Measurements from ENCODE around the gene TTC34. TPM values are rescaled to one million over a fixed set of nuclear protein-coding genes. Genes with fewer than 3 reads are reported as not detected.
A peak's percentile ranks its signal among the peaks of the same experiment; 100 is the strongest.

Gene TTC34
- total and polyA plus RNA-seq, 9 of the 15 experiments (the other 6 are each of a cell fraction or from before 2014, with no cell fraction given): 0.03 to 0.38 (median 0.05) TPM; not detected in 2

DNA sequence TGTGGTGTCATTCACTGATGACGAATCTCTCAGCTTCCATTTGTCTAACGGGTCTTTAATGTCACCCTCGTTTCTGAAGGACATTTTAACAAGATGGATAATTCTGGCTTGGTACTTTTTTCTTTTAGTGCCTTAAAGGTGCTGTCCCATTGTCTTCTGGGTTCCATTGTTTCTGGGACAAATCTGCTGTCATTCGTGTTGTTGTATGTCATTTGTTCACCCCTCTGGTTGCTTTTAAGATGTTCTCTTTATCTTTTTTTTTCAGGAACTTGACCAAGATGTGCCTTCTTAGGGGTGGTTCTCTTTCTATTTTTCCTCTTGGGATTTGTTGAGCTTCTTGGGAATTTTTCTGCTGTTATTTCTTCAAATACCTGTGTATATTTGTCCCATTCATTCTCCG, 154.7 kb downstream of the TTC34 start (continued):
- TF ChIP-seq, protein P1, sequence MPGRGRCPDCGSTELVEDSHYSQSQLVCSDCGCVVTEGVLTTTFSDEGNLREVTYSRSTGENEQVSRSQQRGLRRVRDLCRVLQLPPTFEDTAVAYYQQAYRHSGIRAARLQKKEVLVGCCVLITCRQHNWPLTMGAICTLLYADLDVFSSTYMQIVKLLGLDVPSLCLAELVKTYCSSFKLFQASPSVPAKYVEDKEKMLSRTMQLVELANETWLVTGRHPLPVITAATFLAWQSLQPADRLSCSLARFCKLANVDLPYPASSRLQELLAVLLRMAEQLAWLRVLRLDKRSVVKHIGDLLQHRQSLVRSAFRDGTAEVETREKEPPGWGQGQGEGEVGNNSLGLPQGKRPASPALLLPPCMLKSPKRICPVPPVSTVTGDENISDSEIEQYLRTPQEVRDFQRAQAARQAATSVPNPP (IDR thresholded peaks at IDR 0.05; ENCODE audit: borderline replicate concordance, insufficient read depth, insufficient read length): no peak
- TF ChIP-seq, protein P2, sequence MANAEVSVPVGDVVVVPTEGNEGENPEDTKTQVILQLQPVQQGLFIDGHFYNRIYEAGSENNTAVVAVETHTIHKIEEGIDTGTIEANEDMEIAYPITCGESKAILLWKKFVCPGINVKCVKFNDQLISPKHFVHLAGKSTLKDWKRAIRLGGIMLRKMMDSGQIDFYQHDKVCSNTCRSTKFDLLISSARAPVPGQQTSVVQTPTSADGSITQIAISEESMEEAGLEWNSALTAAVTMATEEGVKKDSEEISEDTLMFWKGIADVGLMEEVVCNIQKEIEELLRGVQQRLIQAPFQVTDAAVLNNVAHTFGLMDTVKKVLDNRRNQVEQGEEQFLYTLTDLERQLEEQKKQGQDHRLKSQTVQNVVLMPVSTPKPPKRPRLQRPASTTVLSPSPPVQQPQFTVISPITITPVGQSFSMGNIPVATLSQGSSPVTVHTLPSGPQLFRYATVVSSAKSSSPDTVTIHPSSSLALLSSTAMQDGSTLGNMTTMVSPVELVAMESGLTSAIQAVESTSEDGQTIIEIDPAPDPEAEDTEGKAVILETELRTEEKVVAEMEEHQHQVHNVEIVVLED (CRISPR knock-in tag; IDR thresholded peaks at IDR 0.05): no peak
- TF ChIP-seq, protein P3, sequence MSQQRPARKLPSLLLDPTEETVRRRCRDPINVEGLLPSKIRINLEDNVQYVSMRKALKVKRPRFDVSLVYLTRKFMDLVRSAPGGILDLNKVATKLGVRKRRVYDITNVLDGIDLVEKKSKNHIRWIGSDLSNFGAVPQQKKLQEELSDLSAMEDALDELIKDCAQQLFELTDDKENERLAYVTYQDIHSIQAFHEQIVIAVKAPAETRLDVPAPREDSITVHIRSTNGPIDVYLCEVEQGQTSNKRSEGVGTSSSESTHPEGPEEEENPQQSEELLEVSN (IDR thresholded peaks at IDR 0.05; ENCODE audit: borderline replicate concordance in 1 of 2, extremely low read depth in 1 of 2, insufficient read depth in 1 of 2, insufficient read length in 1 of 2, low read depth in 1 of 2, low read length in 1 of 2, poor library complexity in 1 of 2, severe bottlenecking in 1 of 2): no peak
- 0 out of 2 replicates have a peak, but pooled peaks have one; percentile 23 for TF ChIP-seq ZEB2 (IDR thresholded peaks at IDR 0.05)
- TF ChIP-seq KDM5B (IDR thresholded peaks at IDR 0.05; ENCODE audit: insufficient replicate concordance, low read depth, low read length): no peak
- no peak for TF ChIP-seq ZNF143 (CRISPR knock-in tag; IDR thresholded peaks at IDR 0.05)
- TF ChIP-seq, protein P4, sequence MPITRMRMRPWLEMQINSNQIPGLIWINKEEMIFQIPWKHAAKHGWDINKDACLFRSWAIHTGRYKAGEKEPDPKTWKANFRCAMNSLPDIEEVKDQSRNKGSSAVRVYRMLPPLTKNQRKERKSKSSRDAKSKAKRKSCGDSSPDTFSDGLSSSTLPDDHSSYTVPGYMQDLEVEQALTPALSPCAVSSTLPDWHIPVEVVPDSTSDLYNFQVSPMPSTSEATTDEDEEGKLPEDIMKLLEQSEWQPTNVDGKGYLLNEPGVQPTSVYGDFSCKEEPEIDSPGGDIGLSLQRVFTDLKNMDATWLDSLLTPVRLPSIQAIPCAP (CRISPR knock-in tag; IDR thresholded peaks at IDR 0.05; ENCODE audit: borderline replicate concordance): no peak
- no peak for TF ChIP-seq NFYB (IDR thresholded peaks at IDR 0.05; ENCODE audit: extremely low read depth, insufficient read length)
- no peak for TF ChIP-seq BHLHE40 (IDR thresholded peaks at IDR 0.05; ENCODE audit: low read length)
- TF ChIP-seq, protein P5, sequence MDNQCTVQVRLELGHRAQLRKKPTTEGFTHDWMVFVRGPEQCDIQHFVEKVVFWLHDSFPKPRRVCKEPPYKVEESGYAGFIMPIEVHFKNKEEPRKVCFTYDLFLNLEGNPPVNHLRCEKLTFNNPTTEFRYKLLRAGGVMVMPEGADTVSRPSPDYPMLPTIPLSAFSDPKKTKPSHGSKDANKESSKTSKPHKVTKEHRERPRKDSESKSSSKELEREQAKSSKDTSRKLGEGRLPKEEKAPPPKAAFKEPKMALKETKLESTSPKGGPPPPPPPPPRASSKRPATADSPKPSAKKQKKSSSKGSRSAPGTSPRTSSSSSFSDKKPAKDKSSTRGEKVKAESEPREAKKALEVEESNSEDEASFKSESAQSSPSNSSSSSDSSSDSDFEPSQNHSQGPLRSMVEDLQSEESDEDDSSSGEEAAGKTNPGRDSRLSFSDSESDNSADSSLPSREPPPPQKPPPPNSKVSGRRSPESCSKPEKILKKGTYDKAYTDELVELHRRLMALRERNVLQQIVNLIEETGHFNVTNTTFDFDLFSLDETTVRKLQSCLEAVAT (IDR thresholded peaks at IDR 0.05): no peak
- no peak for TF ChIP-seq PHF20 (IDR thresholded peaks at IDR 0.05; ENCODE audit: partially characterized antibody)
- TF ChIP-seq, protein P6, sequence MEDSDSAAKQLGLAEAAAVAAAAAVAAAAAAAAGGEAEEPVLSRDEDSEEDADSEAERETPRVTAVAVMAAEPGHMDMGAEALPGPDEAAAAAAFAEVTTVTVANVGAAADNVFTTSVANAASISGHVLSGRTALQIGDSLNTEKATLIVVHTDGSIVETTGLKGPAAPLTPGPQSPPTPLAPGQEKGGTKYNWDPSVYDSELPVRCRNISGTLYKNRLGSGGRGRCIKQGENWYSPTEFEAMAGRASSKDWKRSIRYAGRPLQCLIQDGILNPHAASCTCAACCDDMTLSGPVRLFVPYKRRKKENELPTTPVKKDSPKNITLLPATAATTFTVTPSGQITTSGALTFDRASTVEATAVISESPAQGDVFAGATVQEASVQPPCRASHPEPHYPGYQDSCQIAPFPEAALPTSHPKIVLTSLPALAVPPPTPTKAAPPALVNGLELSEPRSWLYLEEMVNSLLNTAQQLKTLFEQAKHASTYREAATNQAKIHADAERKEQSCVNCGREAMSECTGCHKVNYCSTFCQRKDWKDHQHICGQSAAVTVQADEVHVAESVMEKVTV (CRISPR knock-in tag; IDR thresholded peaks at IDR 0.05): no peak
- TF ChIP-seq FOXK1 (CRISPR knock-in tag; IDR thresholded peaks at IDR 0.05; ENCODE audit: borderline replicate concordance): no peak
- no peak for TF ChIP-seq ZNF217 (CRISPR knock-in tag; IDR thresholded peaks at IDR 0.05)
- TF ChIP-seq ZNF408 (CRISPR knock-in tag; IDR thresholded peaks at IDR 0.05; ENCODE audit: low read depth): no peak
- TF ChIP-seq RB1 (IDR thresholded peaks at IDR 0.05; ENCODE audit: low read depth): no peak
- TF ChIP-seq, protein P7, sequence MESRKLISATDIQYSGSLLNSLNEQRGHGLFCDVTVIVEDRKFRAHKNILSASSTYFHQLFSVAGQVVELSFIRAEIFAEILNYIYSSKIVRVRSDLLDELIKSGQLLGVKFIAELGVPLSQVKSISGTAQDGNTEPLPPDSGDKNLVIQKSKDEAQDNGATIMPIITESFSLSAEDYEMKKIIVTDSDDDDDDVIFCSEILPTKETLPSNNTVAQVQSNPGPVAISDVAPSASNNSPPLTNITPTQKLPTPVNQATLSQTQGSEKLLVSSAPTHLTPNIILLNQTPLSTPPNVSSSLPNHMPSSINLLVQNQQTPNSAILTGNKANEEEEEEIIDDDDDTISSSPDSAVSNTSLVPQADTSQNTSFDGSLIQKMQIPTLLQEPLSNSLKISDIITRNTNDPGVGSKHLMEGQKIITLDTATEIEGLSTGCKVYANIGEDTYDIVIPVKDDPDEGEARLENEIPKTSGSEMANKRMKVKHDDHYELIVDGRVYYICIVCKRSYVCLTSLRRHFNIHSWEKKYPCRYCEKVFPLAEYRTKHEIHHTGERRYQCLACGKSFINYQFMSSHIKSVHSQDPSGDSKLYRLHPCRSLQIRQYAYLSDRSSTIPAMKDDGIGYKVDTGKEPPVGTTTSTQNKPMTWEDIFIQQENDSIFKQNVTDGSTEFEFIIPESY (CRISPR knock-in tag; IDR thresholded peaks at IDR 0.05): no peak
